Stimulated activated CD8-positive, alpha-beta memory T cell treated with anti-CD3 and anti-CD28 coated beads, Interleukin-2, amount 100 ng/mL, for 48 hours (primary cell): Measurements from ENCODE around the gene MARK3.

ENCODE experiments used
- DNase-seq, 2 donors: peaks; one replicate each; pipeline ENCODE4 v3.0.0-alpha.2; 2020; ENCODE audit warnings: low read depth in 2 of 2

Gene MARK3

DNA sequence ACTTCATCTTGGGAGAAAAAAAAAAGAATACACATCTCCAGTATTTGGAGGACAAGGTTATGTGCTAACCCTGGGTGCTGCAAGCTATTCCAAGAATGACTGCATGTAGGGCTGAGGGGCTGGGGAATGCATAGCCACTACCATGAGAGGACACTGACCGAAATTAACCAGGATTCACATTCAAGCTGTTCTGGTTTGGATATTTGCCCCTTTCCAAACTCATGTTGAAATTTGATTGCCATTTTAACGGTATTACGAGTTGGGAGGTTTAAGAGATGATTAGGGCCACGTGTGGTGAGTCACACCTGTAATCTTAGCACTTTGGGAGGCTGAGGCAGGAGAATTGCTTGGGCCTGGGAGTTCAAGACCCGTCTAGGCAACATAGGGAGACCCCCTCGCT is 18.5 kb upstream of the MARK3 start:
- DNase-seq, result no peak

DNA sequence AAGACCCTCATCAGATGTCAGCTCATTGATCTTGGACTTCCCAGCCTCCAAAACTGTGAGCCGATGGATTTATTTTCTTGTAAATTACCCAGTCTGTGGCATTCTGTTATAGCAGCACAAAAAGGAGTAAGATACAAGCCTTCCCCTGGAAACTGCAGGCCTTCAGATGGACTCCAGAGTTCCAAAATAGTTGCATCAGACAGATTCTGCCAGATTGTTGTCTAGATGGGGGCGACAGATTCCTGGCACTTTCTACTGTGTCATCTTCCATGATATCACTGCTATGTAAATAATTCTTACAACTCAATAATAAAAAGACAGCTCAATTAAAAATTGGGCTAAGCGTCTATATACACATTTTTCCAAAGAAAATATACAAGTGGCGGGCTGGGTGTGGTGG is 17.2 kb upstream of the MARK3 start:
- no peak for DNase-seq

DNA sequence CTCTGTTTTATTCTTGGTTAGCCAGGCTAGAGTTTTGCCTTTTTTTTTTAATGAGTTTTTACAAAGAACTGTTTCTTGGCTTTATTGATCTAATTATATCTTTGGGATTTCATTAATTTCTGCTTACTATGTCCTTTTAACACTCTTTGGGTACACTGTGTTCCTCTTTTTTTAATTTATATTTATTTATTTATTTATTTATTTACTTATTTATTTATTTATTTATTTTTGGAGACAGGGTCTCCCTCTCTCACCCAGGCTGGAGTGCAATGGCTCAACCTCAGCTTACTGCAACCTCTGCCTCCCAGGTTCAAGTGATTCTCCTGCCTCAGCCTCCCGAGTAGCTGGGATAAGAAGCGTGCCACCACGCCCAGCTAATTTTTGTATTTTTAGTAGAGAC is 15.1 kb upstream of the MARK3 start:
- DNase-seq, result no peak

DNA sequence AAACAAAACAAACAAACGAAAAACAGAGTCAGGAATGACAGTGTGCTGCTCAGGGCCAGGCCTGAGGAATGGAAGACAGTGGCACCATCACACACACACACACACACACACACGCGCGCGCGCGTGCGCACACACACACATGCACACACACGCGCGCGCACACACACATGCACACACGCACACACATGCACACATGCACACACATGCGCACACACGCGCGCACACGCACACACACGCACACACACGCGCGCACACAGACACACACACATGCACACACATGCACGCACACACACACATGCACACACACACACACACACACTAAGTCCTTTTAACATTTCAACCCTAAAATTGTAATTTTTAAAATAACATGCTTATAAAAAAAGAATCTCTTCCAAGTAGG is 13.2 kb upstream of the MARK3 start:
- DNase-seq, result no peak

DNA sequence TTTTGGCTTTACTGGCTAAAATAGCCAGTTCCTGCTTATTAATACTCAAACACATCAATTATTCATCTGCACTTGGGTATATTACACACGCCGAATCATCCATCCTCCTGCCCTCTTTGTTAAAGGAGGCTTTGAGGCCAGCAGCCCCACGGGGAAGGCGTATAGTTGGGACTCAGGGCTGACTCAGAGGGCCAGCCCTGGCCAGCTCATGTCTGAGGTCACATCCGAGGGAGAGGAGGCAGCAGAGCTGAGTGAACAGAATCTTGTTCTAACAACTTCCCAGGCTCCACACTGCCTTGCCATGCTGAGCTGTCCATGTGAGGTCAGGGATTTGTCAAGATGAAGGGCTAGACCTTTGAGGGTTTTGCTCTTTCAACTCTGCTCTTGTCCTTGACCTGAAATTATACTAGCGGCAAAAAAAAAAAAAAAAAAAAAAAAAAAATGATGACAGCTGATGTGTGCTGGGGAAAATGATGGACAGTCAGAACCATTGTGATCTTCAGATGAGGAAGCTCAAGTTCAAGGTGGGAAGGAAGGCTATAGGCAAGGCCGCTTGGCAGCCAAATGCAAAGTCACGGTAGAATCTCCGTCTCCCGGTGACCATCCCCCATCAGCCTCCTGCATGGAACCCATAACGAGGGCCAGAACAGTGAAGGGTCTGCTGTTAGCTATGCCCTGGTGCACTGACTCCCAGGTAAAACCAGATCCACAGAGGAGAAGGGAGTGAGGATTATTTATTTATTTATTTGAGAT is 12.5 kb upstream of the MARK3 start:
- peak in 1 of 2 donors; percentile 33 for DNase-seq

DNA sequence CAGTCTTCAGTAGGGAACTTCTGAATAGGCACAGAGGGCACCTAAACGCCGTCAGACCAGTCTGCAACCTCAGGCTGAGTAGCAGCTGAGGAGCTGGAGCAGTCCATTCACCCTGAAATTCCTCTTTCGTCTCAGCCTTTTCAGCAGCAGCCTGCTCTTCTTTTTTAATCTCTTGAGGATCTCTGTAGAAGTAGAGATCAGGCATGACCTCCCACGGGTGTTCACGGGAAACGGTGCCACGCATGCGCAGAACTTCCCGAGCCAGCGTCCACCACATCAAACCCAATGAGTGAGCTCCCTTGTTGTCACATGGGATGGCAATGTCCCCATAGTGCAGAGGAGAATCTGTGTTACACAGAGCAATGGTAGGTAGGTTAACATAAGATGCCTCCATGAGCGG is 11.1 kb upstream of the MARK3 start:
- no peak for DNase-seq

DNA sequence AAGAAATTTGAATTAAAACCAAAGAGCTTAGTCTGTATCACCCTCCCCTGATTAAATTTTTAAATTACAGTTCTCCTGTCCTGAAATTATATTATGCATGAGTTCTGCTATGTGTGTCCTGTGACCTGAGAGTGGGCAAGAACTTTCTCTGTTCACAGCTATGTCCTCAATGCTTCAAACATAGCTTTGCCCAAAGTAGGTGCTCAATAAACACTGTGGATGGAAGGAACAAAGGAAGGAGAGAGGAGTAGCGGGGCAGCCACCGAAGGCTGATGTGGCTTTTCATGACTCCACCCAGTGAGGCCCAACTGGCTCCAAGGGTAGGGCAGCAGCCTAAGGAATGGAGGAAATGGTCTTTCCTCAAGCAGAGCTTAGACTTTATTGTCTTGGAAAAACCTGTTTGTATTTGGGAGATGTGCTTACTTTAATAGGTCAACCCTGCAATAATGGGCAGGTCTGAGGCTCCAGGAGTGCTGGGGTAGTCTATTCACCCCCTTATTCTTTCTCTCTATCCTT is 7.6 kb upstream of the MARK3 start:
- no peak for DNase-seq

DNA sequence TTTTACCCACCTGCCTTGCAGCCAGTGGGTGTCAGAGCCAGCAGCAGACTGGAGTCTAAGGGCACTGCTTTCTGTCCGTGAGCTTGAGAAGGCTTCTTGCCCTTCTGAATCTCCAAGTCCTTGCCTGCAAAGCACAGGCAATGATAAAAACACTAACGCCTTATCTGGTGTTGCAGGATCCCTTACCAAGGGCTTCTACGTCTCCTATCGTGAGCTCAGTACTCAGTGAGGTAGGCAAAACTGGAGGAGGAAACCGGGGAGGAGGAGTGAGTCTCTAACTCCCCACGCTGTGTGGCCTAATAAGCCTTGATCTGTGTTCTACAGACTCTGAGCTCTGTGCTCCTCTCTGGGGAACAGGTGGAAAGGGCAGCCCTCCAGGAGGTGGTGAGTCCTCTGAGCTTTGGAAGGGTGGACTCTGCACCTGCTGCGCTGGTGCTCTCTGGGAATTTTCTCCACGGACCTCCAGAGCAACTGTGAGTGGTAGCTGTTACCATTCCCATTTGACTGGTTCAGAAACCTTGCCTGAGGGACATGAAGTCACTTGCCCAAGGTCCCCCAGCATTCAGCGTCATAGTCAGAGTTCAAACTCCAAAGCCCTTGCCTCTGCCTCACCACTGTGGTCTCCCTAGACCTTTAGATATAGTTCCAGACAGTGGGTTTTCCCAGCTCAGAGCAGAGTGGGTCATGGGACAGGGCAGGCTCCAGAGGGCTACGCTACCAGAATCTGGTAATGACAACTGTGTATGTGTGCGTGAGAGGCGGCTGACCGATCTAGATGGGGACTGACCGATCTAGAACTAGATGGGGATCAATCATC is 7.0 kb upstream of the MARK3 start:
- no peak for DNase-seq

DNA sequence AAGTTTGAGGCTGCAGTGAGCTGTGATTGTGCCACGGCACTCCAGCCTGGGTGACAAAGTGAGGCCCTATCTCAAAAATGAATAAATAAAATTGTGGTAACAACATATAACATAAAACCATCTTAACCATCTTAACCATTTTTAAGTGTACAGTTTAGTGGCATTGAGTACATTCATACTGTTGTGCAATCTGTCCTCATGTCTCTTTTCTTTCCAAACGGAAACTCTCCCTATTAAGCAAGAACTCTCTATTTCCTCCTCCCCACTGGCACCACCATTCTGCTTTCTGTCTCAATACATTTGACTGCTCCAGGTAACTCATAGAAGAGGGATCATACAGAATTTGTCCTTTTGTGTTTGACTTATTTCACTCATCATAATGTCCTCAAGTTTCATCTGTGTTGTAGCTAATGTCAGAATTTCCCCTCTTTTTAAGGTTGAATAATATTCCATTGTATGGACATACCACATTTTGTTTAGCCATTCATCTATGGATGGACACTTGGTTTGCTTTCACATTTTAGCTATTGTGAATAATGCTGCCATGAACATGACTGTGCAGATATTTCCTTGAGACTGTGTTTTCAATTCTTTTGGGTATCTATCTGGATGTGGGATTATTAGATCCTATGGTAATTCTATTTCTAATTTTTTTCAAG is 4.4 kb upstream of the MARK3 start:
- DNase-seq, result no peak

DNA sequence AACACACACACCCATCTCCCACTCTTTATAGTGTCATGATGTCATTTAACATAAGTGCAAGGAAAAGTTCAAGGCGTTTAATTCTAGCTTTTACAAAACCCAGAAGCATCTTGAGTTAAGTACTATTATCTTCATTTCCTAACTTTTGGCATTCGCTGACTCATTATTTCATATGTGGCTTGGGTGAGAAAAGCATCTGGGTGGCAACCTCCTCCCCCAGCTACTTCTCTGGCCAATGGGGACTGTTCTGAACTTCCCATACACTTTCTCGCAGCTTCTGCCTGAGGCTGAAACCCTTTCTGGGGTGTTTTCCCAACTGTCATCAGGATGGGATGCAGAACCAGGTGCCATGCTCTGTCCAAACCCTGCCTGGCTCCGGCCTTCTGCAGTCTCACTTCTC is 2.8 kb upstream of the MARK3 start:
- no peak for DNase-seq

DNA sequence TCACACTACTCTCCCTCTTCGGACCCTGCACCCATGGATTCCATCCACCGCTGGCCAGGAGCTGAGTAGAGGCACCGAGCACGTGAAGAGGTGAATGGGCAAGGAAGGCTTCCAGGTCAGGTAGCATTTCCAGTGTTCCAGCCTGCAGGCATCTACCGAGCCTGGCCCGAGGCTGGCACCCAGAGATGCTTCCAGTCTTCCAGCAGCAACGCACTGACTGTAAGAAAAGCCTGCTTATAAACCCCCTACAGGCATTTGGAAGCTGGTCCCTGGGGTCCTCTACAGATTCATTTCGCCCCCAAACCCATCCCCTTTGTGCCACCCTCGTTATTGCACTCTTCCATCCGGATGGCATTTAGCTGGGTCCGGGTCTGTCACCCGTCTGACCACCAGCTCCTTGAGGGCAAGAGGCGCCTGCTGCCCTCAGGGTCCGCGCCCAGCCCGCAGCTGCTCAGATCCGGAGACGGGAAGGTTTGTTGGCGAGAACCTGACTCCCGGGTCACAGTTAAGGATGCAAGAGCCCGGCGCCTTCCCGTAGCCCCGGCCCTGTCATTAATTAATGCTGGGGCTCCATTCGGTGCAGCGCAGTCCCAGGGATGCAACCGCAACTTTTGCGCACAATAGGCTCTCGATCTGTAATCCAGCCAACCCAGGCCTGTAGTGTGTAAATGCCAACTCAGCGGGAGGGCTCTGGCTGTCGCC is 614 bp upstream of the MARK3 start:
- no peak for DNase-seq

DNA sequence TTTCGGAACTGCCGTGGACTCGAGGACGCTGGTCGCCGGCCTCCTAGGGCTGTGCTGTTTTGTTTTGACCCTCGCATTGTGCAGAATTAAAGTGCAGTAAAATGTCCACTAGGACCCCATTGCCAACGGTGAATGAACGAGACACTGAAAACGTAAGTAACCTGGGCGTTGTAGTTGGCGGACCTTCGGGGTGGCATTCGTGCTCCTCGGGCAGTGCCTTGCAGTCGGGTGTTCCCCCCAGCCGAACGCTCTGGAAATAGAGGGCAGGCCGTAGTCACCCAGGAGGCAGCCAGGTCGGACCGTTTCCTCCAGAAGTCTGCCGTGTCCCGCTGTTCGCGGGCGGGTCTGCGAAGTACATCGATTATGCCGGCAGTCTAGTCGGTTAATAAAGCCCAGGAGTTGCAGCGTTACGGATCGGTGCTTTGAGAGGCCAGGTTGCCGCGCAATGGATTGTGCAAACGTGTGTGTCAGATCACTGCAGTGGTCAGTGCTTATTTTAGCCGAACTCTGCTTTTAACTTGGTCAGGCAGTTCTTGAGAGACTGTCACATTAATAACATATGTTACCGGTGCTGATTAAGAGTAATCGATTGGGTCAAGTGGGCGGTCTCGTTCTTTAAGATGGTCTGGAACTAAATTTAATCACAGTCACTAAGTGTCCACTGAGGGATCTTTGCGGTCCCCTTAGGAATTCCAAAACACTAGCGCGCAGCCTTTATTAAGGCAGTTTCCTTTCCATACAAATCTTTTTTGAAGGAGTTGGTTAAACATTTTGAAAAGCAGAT is 906 bp downstream of the MARK3 start:
- peak in 1 of 2 donors; percentile 18 for DNase-seq

DNA sequence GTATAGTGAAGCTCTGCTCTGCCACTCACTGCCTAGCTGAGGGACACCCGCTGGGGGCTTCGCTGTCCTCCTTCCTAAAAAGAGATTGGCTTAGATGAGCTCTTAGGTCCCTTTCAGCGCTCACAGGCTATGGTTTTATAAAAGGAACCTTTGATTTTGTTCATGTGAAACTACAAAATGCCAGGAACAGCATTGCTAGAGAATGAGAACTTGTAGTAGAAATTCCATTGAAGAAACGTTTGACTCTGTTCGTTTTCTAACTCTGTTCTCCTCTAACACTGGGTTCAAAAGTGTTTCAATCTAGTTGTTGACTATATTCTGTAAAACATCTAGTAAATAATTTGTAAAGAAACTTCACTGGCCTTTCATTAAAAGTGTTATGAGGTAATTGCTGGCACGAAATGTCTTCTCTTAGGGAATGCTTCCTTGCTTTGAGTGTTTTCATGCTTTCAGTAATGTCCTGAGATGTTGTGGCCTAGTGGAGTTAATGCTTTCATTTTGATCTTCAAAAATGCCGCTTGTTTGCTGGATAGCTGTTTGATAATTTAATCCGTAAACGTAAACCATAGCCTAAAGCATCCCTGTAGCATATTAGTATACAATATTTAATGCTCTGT is 1.6 kb downstream of the MARK3 start:
- no peak for DNase-seq

DNA sequence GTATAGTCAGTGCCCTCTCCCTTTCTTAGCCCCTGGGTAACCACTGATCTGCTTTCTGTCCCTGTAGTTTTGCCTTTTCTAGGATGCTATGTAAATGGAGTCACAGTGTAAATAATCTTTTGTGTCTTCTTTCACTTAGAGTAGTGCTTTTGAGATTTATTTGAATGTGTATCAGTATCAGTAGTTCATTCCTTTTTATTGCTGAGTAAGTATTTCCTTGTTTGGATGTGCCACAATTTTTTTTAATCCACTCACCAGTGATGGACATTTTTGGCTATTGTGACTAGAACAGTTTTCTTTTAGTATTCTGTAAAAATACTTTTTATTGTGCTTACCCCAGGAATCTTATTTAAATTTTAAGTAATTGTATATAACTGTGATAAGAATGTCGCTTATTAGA is 3.4 kb downstream of the MARK3 start:
- DNase-seq, result no peak

DNA sequence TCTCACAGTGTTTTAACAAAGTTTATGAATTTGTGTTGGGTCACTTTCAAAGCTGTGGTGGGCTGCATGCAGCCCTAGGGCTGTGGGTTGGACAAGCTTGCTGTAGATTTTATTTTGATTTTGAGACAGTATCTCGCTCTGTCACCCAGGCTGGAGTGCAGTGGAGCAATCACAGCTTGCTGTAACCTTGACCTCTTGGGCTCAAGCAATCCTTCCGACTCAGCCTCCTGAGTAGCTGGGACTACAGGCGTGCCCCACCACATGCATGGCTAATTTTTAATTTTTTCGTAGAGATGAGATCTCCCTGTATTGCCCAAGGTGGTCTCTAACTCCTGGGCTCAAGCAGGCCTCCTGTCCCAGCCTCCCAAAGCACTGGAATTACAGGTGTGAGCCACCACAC is 5.4 kb downstream of the MARK3 start:
- no peak for DNase-seq

DNA sequence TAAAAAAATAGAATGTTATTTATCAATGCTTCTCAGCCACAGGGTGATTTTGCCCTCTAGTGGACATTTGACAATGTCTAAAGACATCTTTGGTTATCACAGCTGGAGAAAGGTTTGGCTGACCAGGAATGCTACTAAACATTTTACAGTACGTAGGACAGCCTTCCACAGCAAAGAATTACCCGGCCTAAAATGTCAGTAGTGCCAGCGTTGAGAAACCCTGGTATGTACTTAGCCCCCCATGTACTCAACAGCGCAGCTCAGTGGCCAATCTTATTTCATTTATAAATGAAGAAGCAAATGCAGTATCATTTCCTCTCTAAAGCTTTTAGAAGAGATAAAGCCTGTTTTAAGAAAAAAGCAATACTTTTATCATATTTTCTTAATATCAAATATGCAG is 5.8 kb downstream of the MARK3 start:
- peak in 1 of 2 donors; percentile 14 for DNase-seq

DNA sequence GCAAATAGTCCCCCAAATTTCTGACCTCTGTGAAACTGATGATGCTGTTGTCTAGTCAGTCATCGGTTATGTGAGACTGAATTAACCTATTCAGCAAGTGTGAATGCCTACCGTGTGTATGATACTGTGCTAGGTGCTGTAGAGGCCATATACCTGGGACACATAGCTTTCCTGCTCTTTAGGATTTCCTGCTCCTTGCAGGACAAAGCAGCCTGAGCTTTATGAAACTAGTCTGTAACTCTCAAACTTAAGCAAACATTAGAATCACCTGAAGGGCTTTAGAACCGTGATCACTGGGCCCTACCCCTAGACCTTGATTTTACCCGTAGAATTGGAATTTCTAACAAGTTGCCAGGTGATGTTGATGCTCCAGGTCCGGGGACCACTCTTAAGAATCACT is 6.9 kb downstream of the MARK3 start:
- DNase-seq, result no peak

DNA sequence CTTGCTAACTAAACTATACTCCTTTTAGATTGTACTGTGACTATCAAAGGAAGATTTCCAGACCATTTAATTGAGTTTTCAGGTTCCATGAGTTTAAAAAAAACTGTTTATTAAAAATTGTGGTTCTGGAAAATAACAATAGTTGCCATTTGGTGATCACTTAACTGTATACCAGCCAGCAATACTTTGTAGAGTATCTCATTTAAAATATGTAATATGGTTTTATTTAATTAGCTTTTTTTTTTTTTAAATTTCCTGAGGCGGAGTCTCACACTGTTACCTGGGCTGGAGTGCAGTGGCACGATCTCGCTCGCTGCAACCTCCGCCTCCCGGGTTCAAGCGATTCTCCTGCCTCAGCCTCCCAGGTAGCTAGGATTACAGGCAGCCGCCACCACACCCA is 7.4 kb downstream of the MARK3 start:
- no peak for DNase-seq

DNA sequence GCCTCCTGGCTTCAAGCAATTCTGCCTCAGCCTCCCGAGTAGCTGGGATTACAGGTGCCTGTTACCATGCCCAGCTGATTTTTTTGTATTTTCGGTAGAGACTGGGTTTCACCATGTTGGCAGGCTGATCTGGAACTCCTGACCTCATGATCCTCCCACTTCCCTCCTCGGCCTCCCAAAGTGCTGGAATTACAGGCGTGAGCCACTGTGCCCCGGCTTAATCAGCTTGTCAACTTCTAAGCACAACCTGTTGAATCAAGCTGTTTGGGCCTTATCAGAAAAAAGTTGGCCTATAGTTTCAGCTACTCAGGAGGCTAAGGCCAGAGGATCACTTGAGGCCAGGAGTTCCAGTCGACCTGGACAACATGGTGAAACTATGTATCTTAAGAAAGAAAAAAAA is 7.9 kb downstream of the MARK3 start:
- DNase-seq, result no peak

DNA sequence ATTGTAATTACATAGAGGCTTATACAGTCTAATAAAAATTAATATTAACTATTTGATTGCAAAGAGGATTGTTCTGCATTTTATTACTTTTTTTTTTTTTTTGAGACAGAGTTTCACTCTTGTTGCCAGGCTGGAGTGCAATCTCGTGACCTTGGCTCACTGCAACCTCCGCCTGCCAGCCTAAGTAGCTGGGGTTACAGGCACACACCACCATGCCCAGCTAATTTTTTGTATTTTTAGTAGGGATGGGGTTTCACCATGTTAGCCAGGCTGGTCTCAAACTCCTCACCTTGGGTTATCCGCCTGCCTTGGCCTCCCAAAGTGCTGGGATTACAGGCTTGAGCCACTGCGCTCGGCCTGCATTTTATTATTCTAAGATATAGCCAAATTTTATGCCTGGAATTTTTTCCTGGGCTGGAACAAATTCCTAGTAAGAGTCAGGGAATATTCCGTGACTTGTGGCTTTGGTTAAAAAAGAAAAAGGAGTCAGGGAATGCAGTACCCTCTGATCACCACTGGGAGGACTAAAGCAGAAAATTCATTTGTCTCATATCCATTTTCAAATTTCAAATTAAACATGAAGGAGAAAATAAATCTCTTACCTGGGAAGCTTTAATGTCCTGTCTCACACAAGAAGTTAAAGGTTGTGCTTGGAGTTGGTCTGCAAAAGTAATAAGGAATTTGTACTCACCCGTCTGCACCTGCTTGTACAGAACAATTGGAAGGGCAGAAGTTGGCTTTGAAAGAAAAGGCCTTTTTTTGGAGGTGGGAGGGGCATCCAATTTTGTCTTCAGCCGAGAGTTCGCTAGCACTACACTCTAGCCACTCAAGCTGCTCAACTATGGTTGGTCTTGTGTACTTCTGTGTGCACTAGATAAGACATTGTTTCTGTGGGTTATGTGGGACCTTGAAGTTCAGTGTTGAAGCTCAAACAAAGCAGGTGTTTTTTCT is 8.7 kb downstream of the MARK3 start:
- no peak for DNase-seq
